Gastrocnemius medialis (tissue), 4 donors: ENCODE measurements around the gene CAMK1.

Experiments
- CTCF ChIP-seq, 5 experiments: fragments of 450-650 bp in 3 of 5; fragments of 200-600 bp in 2 of 5; sonication (generic) in 2 of 5; IDR thresholded peaks in 4 of 5; conservative IDR thresholded peaks in 1 of 5; 1 replicate in 4 of 5; 2 replicates in 1 of 5; pipeline ENCODE4 v1.5.1; 2016 to 2019; ENCODE audit warnings: antibody characterized with exemption in 5 of 5, mild to moderate bottlenecking in 3 of 5, moderate library complexity in 3 of 5
- POLR2A ChIP-seq, 2 donors: fragments of 450-650 bp; IDR thresholded peaks; one replicate each; pipeline ENCODE4 v1.6.1; 2017; ENCODE audit warnings: antibody characterized with exemption in 2 of 2, mild to moderate bottlenecking in 2 of 2, moderate library complexity in 2 of 2

GRCh38 chr3:9716801-9717555, 52.8 kb downstream of the CAMK1 start:
- no peak for TF ChIP-seq CTCF (IDR thresholded peaks at IDR 0.05 in 4 of 5, conservative IDR thresholded peaks at IDR 0.05 in 1 of 5)
- TF ChIP-seq POLR2A (IDR thresholded peaks at IDR 0.05): no peak
